HG03108 (cell line): ENCODE measurements around the gene TMEM269.

ENCODE experiments used
- ATAC-seq: cut with Tn5 transposase; IDR thresholded peaks from one replicate; pipeline ENCODE4 v1.9.1; 2021; ENCODE audit warnings: moderate library complexity; ENCODE audit not compliant: unreplicated experiment

The TMEM269 gene

DNA sequence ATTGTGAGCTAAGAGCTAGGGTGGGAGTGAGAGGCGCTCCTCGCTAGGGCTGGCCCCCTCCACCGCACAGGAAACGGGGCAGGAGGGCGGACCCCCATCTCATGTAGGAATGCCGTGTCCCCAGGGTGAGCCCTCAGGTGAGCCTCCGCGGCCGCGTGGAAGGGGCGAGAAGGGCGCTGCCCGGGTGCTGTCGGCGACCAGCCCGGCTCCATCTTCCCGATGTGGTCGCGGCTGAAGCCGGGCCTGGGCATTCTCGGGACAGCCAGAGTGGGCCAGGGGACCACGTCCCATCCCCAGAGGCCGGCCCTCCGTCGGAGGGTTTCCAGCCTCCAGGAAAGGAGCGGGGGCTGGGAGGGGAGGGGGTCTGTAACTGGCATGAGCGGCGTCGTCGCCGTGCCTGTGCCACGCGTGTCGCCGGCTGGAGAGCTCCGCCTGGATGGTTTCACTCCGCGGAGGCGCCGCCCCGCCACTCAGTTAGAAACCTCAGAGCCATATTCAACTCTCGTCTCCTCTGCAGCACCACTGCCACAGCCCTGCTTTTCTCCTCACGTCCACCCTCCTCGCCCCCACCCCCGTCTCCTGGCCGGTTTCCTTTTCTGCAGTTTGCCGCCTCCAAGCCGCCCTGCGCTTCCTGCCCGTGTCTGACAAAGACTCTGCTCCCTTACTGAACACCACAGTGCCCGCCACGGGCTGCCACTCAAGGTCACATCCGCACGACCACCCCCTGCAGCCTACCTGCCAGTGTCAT, at the start of gene TMEM269:
TSS of gene TMEM269 (plus strand) at position 46 of the 748 bp plus-strand sequence. CDS start 4,903 bp downstream, outside the sequence.
- ATAC-seq: no peak

- no peak for ATAC-seq
These were observed 49.7 kb upstream of the TMEM269 start for GRCh38 chr1:42735056-42735455.

- ATAC-seq: no peak
These were observed 49.2 kb upstream of the TMEM269 start for GRCh38 chr1:42735477-42736105.

DNA sequence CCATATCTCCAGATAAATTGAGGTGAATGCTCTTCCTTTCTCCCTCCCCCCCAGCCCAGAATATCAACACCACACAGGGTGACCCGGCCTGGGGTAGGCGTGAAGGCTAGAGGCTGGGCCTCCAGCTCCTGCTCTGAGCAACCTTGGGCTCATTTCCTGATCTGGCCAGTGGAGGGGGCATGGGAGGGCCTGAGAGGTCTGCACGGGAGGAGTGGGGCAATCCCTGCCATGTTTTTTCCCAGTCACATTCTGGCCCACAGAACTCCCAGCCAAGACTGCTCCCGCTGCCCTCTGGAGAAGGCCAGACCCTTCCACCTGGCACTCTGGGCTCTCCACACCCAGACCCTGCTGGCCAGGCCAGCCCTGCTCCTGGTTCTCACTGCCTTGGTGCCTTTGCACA, 48.6 kb upstream of the TMEM269 start:
- no peak for ATAC-seq

GRCh38 chr1:42736571-42737200, 48.1 kb upstream of the TMEM269 start:
- no peak for ATAC-seq

- no peak for ATAC-seq
These were observed 47.5 kb upstream of the TMEM269 start for GRCh38 chr1:42737257-42737656.

GRCh38 chr1:42737986-42738677, 46.7 kb upstream of the TMEM269 start:
- no peak for ATAC-seq

GRCh38 chr1:42738678-42739226, 46.0 kb upstream of the TMEM269 start:
- no peak for ATAC-seq

- no peak for ATAC-seq
These were observed 44.8 kb upstream of the TMEM269 start, which contains the start of gene CLDN19 for GRCh38 chr1:42739753-42740700. Gene CLDN19 (minus strand): TSS chr1:42740236. CDS start chr1:42740063, 173 bp downstream.

DNA sequence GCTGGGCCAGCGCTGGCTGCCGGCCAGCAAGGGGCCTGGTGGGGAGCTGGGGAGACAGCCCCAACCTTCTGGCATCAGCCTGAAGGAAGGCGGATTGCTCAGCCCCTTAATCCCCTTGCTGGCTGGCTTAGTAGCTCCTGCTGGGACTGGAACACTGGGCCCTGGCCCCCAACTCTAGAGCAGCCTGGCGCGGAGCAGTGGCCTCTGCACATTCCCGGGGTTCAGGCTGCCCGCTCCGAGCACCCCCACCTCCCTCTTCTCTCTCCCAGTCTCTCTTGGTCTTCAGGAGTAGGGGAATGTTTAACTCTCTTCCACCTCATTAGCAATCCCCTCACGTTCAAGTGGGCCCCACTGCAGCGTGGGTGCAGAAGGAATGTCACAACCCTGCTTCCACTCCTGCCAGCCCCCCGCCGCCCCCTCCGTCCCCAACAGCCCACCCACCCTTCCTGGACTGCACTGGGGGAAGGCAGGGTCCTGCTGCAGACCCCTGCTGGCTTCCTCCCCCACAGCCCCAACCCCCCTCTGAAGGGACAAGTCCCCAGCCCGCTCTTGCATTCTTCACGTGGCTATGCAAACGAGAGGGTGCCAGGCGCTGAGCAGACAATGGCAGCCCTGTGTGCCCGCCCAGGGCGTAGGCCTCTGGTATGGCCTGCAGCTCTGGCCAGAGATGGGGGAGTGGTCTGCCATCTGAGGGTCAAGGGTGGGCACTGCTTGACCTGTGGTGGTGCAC, 43.8 kb upstream of the TMEM269 start:
- ATAC-seq: no peak

DNA sequence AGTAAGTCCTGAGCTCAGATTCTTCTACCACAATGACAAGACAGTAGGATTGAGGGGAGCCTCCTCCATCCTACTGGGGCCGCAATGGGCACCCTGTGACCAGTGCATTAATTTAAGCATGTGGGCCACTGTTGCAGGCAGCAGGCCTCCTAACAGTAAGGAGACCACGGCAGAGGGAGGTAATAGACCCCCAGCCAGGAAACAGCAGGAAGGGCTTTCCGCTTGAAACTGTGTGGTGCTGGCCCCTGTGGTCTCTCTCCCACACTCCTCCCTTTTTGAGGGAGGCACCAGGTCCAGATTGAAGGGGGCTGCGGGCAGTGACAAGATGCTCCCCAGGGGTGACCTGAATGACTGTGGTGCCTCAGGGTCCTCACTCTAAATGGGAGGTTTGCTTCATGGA, 43.1 kb upstream of the TMEM269 start:
- no peak for ATAC-seq

- no peak for ATAC-seq
These were observed 42.6 kb upstream of the TMEM269 start for GRCh38 chr1:42742141-42742540.

GRCh38 chr1:42742617-42743316, 42.0 kb upstream of the TMEM269 start:
- no peak for ATAC-seq

DNA sequence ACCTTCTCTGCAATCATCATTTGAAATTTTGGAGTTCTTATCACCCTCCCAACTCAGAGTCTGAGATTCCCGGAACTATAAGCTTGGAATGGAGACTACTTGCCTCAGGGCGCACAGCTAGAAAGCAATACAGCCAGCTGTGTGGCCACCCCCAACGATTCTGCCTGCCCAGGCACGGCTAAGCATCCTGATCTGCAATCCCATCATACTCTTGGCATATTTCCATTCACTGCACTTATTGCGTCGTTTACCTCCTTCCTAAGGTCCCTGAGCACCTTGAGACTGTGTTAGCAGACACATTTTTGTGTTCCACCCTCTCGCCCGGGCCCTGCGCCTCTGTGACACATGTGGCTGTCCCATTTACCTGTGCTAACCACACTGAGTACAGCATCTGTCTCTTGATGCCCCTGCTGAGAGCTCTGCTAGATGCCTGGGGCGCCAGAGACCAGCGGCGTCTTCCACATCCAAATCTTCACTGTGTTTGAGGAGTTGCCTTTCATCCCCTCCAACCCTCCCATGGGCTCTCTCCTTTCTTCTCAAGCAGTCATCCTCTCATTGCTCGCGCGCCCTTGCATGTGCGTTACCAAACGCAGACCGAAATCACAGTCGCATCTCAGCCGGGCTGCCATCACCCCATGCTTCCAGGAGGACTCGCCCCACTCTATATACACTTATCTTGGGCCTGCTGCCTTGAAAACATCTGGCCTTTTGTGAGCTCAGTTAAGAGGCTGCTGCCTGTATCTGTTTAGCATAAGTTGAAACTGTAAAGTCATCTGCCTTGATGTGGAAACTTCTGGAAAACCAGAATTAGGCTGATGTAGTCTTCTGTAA, 41.3 kb upstream of the TMEM269 start:
- no peak for ATAC-seq

- ATAC-seq: no peak
These were observed 40.7 kb upstream of the TMEM269 start for GRCh38 chr1:42744148-42744413.

GRCh38 chr1:42745851-42746250, 38.9 kb upstream of the TMEM269 start:
- ATAC-seq: no peak

DNA sequence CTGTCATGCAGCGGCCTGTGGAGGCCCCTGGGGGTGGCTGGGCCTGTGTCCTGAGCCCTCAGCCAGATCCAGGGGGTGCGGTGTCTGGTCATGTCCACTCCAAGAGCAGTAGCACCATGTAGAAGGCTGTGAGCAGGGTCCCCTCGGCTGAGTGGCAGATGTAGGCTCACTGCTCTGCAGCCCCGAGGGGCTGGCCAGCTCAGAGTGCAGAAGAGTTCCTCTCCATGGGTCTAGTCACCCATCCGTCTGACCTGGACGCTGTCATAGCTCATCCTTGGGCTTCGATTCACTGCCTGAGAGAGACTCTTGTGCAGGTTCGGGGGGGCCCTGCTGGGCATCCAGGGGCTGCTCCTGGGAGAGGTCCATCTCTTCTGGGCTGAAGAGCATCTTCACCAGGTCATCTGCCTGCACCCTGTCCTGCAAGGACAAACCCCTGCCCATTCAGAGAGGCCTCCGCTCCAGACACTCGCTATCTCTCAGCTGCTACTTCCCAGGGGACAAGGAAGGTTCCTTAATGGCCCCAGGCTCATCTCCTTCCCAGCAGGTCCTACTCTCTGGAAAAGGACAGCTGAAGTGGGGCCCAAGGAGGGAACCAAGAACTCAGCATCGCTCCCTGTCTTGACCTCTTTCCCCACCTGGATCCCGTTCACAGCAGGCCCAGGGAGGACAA, 38.2 kb upstream of the TMEM269 start:
- no peak for ATAC-seq

- ATAC-seq: no peak
These were observed 37.7 kb upstream of the TMEM269 start for GRCh38 chr1:42747125-42747524.
